ENCODE data around the gene EEF1E1.

GRCh38 chr6:8064638-8065518 lies 37.5 kb downstream of the EEF1E1 start:
- no peak for TF ChIP-seq EZH2 (IDR thresholded peaks at IDR 0.05; ENCODE audit: low read depth)
- no peak for TF ChIP-seq CTCF (conservative IDR thresholded peaks at IDR 0.05)

Data from PC-9 (cell line).